Adrenal gland (tissue), 5 donors: ENCODE data around the gene MRPL55.

Source experiments
- POLR2A ChIP-seq, 2 donors: fragments of 450-650 bp; IDR thresholded peaks; one replicate each; pipeline ENCODE4 v1.6.1; 2017; ENCODE audit warnings: antibody characterized with exemption in 2 of 2, mild to moderate bottlenecking in 2 of 2, moderate library complexity in 1 of 2
- TF ChIP-seq, protein P1 (sequence below), 6 experiments: fragments of 450-650 bp in 4 of 6; fragments of 200-600 bp in 2 of 6; sonication (generic) in 1 of 6; IDR thresholded peaks; 1 replicate in 5 of 6; 2 replicates in 1 of 6; pipeline versions ENCODE4 v1.5.1 to v1.8.0; 2016 to 2021; ENCODE audit warnings: antibody characterized with exemption in 6 of 6, mild to moderate bottlenecking in 2 of 6, moderate library complexity in 1 of 6
- donor health status: DM: no; HTN: no; CAD: no.

DNA sequence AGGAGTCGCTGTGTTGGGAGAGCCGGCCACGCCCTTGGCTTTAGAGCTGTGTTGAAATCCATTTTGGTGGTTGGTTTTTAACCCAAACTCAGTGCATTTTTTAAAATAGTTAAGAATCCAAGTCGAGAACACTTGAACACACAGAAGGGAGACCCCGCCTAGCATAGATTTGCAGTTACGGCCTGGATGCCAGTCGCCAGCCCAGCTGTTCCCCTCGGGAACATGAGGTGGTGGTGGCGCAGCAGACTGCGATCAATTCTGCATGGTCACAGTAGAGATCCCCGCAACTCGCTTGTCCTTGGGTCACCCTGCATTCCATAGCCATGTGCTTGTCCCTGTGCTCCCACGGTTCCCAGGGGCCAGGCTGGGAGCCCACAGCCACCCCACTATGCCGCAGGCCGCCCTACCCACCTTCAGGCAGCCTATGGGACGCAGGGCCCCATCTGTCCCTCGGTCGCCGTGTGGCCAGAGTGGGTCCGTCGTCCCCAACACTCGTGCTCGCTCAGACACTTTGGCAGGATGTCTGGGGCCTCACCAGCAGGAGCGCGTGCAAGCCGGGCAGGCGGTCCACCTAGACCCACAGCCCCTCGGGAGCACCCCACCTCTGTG is 10.7 kb downstream of the MRPL55 start:
- TF ChIP-seq, protein P1, sequence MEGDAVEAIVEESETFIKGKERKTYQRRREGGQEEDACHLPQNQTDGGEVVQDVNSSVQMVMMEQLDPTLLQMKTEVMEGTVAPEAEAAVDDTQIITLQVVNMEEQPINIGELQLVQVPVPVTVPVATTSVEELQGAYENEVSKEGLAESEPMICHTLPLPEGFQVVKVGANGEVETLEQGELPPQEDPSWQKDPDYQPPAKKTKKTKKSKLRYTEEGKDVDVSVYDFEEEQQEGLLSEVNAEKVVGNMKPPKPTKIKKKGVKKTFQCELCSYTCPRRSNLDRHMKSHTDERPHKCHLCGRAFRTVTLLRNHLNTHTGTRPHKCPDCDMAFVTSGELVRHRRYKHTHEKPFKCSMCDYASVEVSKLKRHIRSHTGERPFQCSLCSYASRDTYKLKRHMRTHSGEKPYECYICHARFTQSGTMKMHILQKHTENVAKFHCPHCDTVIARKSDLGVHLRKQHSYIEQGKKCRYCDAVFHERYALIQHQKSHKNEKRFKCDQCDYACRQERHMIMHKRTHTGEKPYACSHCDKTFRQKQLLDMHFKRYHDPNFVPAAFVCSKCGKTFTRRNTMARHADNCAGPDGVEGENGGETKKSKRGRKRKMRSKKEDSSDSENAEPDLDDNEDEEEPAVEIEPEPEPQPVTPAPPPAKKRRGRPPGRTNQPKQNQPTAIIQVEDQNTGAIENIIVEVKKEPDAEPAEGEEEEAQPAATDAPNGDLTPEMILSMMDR (IDR thresholded peaks at IDR 0.05): no peak
- no peak for TF ChIP-seq POLR2A (IDR thresholded peaks at IDR 0.05)
